Smooth muscle cell (in vitro differentiated cells): ENCODE data around the gene F11R. TPM values are rescaled to one million over a fixed set of nuclear protein-coding genes. Genes with fewer than 3 reads are reported as not detected.
"Not testable (repeated sequence)": the region's sequence is repeated elsewhere in the genome, so short reads cannot be mapped to it uniquely, and the experiment has no call there.

Experiments used
- DNase-seq: peaks from one replicate; lab custom pipeline; 2025; ENCODE audit not compliant: unreplicated experiment; lab: John Stamatoyannopoulos, UW
- H2AFZ ChIP-seq: fragments of 200-600 bp; sonication (generic); 2 replicates; pipeline ENCODE4 v1.6.0; 2016; ENCODE audit warnings: antibody characterized with exemption, low read depth, mild to moderate bottlenecking
- H3F3A ChIP-seq: fragments of 200-600 bp; sonication (generic); 2 replicates; pipeline ENCODE4 v1.6.0; 2017; ENCODE audit warnings: antibody characterized with exemption, low read depth
- H3K27ac ChIP-seq: fragments of 200-600 bp; sonication (generic); 2 replicates; pipeline ENCODE4 v1.5.1; 2016; ENCODE audit warnings: low read depth, mild to moderate bottlenecking
- H3K27me3 ChIP-seq: fragments of 200-600 bp; sonication (generic); 2 replicates; pipeline ENCODE4 v1.6.1; 2016; ENCODE audit warnings: low read depth, mild to moderate bottlenecking
- H3K36me3 ChIP-seq: fragments of 200-600 bp; sonication (generic); 2 replicates; pipeline ENCODE4 v1.5.1; 2016; ENCODE audit warnings: low read depth
- H3K4me1 ChIP-seq: fragments of 200-600 bp; sonication (generic); 2 replicates; pipeline ENCODE4 v1.5.1; 2016; ENCODE audit warnings: low read depth
- H3K4me2 ChIP-seq: fragments of 200-600 bp; sonication (generic); 2 replicates; pipeline ENCODE4 v1.6.0; 2016; ENCODE audit warnings: mild to moderate bottlenecking
- H3K4me3 ChIP-seq: fragments of 200-600 bp; sonication (generic); 2 replicates; pipeline ENCODE4 v1.5.1; 2016; ENCODE audit warnings: mild to moderate bottlenecking
- H3K79me2 ChIP-seq: fragments of 200-600 bp; sonication (generic); 2 replicates; pipeline ENCODE4 v1.6.0; 2016; ENCODE audit warnings: low read depth, mild to moderate bottlenecking
- H3K9ac ChIP-seq: fragments of 200-600 bp; sonication (generic); 2 replicates; pipeline ENCODE4 v1.6.0; 2016; ENCODE audit warnings: low read depth
- H3K9me3 ChIP-seq: fragments of 200-600 bp; sonication (generic); replicated peaks from 2 replicates; pipeline ENCODE4 v1.5.1; 2016; ENCODE audit warnings: low read depth
- H4K20me1 ChIP-seq: fragments of 200-600 bp; sonication (generic); 2 replicates; pipeline ENCODE4 v1.6.0; 2016; ENCODE audit warnings: low read depth
- CTCF ChIP-seq: fragments of 200-600 bp; sonication (generic); IDR thresholded peaks from 2 replicates; pipeline ENCODE4 v1.5.1; 2017; ENCODE audit warnings: borderline replicate concordance, mild to moderate bottlenecking, antibody characterized with exemption; ENCODE audit not compliant: insufficient read depth, poor library complexity, severe bottlenecking
- WGBS: methylation state at CpG from one replicate; pipeline ENCODE4 v1.1.7; 2016; ENCODE audit warnings: low lambda C conversion rate; 5-methylcytosine and 5-hydroxymethylcytosine counted together
- polyA plus RNA-seq: library from polyadenylated mRNA; unstranded; fragments of >200 nt; fragmentation: Nextera tagmentation; extraction: Ambion mirVana; gene quantifications from 2 replicates; pipeline ENCODE4 v1.2.1, GENCODE V29; 2016
- total RNA-seq: library from RNA; depleted of rRNA; stranded (reverse); fragments of >200 nt; gene quantifications from 2 replicates; pipeline ENCODE4 v1.2.3, GENCODE V29; 2014

Gene F11R
- total and polyA plus RNA-seq, 2 experiments from 2014 or later: 26.4 to 57.8 TPM

GRCh38 chr1:161033751-161034150 lies 12.8 kb upstream of the F11R start:
- H3K4me3 ChIP-seq: no peak overlapping the region
- peaks cover 11% of the 10 kb centered on the region for H3K4me1 ChIP-seq
- no peak for TF ChIP-seq CTCF
- H3K9me3 ChIP-seq: no peaks in the 10 kb centered on the region
- H2AFZ ChIP-seq: no peak overlapping the region
- no peaks in the 10 kb centered on the region for H4K20me1 ChIP-seq
- WGBS: 76% methylated on average over 3 of the region's 3 CpGs
- H3K9ac ChIP-seq: no peak overlapping the region
- no peak overlapping the region for H3K27ac ChIP-seq
- no peaks in the 10 kb centered on the region for H3K36me3 ChIP-seq
- no peaks in the 10 kb centered on the region for H3K27me3 ChIP-seq
- H3K4me2 ChIP-seq: no peak overlapping the region
- no peaks in the 10 kb centered on the region for H3F3A ChIP-seq
- no peaks in the 10 kb centered on the region for H3K79me2 ChIP-seq
- no peak for DNase-seq

GRCh38 chr1:161032409-161032808 lies 11.5 kb upstream of the F11R start:
- Histone ChIP-seq H3K4me1 (peaks cover 4% of the 10 kb centered on the region), H3K4me3 (no peak overlapping the region), H3K36me3 (no peaks in the 10 kb centered on the region), H3K9ac (no peak overlapping the region), H3K79me2 (no peaks in the 10 kb centered on the region), H3K27me3 (no peaks in the 10 kb centered on the region), H3K4me2 (no peak overlapping the region), H3K27ac (no peak overlapping the region), H4K20me1 (no peaks in the 10 kb centered on the region), H2AFZ (no peak overlapping the region), H3K9me3 (no peaks in the 10 kb centered on the region), H3F3A (no peaks in the 10 kb centered on the region)
- WGBS: 79% methylated on average over 1 of the region's 1 CpG
- no peak for DNase-seq
- no peak for TF ChIP-seq CTCF

GRCh38 chr1:161031874-161032273 lies 10.9 kb upstream of the F11R start:
- H3K4me1 ChIP-seq: no peaks in the 10 kb centered on the region
- 84% methylated on average over 2 of the region's 2 CpGs for WGBS
- H3F3A ChIP-seq: no peaks in the 10 kb centered on the region
- no peak for DNase-seq
- H2AFZ ChIP-seq: no peak overlapping the region
- H3K27me3 ChIP-seq: no peaks in the 10 kb centered on the region
- H3K4me2 ChIP-seq: no peak overlapping the region
- no peak for TF ChIP-seq CTCF
- H3K4me3 ChIP-seq: no peak overlapping the region
- H3K9me3 ChIP-seq: no peaks in the 10 kb centered on the region
- H3K79me2 ChIP-seq: no peaks in the 10 kb centered on the region
- H3K36me3 ChIP-seq: no peaks in the 10 kb centered on the region
- no peaks in the 10 kb centered on the region for H4K20me1 ChIP-seq
- H3K27ac ChIP-seq: no peak overlapping the region
- H3K9ac ChIP-seq: no peak overlapping the region

DNA sequence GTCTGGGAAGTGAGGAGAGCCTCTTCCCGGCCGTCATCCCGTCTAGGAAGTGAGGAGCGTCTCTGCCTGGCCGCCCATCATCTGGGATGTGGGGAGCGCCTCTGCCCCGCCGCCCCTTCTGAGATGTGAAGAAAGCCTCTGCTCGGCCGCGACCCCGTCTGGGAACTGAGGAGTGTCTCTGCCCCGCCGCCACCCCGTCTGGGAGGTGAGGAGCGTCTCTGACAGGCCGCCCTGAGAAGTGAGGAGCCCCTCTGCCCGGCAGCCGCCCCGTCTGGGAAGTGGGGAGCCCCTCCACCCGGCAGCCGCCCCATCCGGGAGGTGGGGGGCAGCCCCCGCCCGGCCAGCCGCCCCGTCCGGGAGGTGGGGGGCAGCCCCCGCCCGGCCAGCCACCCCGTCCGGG lies 8.5 kb upstream of the F11R start:
- not testable (repeated sequence) for H3K36me3 ChIP-seq, H3F3A ChIP-seq, H3K79me2 ChIP-seq, H3K27me3 ChIP-seq, H3K4me3 ChIP-seq, H3K9me3 ChIP-seq, H3K27ac ChIP-seq, H3K4me1 ChIP-seq, H3K9ac ChIP-seq, DNase-seq, H2AFZ ChIP-seq, H4K20me1 ChIP-seq, H3K4me2 ChIP-seq
- WGBS: 97% methylated on average over 8 of the region's 32 CpGs

DNA sequence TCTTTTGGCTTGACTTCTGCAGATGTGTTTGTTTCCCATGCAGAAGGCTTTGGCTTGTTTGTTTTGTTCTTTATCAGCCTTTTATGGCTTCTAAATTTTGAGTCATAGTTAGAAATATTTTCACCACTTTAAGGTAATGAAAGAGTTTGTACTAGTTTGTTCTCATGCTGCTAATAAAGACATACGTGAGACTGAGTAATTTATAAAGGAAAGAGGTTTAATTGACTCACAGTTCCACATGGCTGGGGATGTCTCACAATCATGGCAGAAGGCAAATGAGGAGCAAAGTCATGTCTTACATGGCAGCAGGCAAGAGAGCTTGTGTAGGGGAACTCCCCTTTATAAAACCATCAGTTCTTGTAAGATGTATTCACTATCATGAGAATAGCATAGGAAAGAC lies 6.0 kb upstream of the F11R start:
- WGBS: 77% methylated on average over 1 of the region's 1 CpG
- not testable (repeated sequence) for H3K27me3 ChIP-seq, H3K4me2 ChIP-seq, H3K9ac ChIP-seq, H3F3A ChIP-seq, H2AFZ ChIP-seq, H3K36me3 ChIP-seq, H3K27ac ChIP-seq, H3K9me3 ChIP-seq, H3K79me2 ChIP-seq, H4K20me1 ChIP-seq, H3K4me3 ChIP-seq, DNase-seq, H3K4me1 ChIP-seq

GRCh38 chr1:161022432-161022831 lies 1.5 kb upstream of the F11R start:
- not testable (repeated sequence) for H3F3A ChIP-seq, H3K36me3 ChIP-seq, H3K4me3 ChIP-seq, H3K4me2 ChIP-seq, DNase-seq, H4K20me1 ChIP-seq, H2AFZ ChIP-seq, H3K9ac ChIP-seq, H3K9me3 ChIP-seq, H3K27me3 ChIP-seq
- peak overlapping the region; percentile 65 for H3K27ac ChIP-seq
- peaks cover 11% of the 10 kb centered on the region for H3K4me1 ChIP-seq
- peaks cover 17% of the 10 kb centered on the region for H3K79me2 ChIP-seq
- 86% methylated on average over 12 of the region's 12 CpGs for WGBS
